GM12865 (cell line): ENCODE measurements around the gene COL4A6.

Source experiments
- DNase-seq: peaks from one replicate; pipeline ENCODE4 v3.0.0; 2010; ENCODE audit warnings: low read depth
- H3K4me3 ChIP-seq: 2 replicates; pipeline ENCODE4 v1.5.1; 2011; ENCODE audit warnings: mild to moderate bottlenecking, low read depth, low read length, control low read depth
- TF ChIP-seq, protein P1 (sequence below): IDR thresholded peaks from 2 replicates; pipeline ENCODE4 v1.5.1; 2011; ENCODE audit warnings: low read length, control low read depth, low read depth, inconsistent platforms; ENCODE audit not compliant: insufficient read depth; ENCODE audit errors: missing control alignments

COL4A6 gene

DNA sequence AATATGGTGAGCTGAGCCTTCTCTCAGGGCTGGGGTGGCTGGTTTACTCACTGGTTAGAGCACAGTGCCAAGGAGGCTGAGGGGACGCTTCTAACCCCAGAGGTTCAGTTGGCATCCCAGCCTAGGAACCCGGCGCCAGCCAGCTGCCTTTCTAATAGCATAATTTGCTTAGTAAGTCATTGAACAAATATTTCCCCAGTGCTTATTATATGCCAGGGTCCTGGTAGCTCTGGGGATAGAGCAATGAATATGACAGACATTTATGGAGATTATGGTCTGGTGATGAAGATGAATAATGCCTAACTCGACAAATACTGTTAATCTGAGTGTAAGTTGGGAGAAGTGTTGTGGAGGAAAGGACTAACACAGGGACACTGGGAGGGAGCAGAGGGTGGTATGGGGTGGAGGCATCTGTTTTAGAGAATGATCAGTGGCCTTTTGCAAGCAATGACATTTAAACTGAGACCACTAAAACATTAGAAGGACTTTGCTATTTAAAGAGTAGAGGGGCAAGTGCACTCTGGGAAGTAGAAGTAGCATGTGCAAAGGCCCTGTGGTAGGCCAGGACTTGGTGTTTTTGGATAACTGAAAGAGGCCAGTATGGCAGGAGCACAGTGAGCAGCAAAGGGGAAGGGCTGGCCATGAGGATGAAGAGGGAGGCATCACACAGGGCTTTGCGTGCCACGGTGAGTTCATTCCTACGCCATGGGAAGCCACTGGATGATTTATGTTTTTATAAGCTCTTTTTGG lies 274.7 kb downstream of the COL4A6 start:
- H3K4me3 ChIP-seq: no peak overlapping the region
- DNase-seq: no peak
- TF ChIP-seq, protein P1, sequence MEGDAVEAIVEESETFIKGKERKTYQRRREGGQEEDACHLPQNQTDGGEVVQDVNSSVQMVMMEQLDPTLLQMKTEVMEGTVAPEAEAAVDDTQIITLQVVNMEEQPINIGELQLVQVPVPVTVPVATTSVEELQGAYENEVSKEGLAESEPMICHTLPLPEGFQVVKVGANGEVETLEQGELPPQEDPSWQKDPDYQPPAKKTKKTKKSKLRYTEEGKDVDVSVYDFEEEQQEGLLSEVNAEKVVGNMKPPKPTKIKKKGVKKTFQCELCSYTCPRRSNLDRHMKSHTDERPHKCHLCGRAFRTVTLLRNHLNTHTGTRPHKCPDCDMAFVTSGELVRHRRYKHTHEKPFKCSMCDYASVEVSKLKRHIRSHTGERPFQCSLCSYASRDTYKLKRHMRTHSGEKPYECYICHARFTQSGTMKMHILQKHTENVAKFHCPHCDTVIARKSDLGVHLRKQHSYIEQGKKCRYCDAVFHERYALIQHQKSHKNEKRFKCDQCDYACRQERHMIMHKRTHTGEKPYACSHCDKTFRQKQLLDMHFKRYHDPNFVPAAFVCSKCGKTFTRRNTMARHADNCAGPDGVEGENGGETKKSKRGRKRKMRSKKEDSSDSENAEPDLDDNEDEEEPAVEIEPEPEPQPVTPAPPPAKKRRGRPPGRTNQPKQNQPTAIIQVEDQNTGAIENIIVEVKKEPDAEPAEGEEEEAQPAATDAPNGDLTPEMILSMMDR: no peak

DNA sequence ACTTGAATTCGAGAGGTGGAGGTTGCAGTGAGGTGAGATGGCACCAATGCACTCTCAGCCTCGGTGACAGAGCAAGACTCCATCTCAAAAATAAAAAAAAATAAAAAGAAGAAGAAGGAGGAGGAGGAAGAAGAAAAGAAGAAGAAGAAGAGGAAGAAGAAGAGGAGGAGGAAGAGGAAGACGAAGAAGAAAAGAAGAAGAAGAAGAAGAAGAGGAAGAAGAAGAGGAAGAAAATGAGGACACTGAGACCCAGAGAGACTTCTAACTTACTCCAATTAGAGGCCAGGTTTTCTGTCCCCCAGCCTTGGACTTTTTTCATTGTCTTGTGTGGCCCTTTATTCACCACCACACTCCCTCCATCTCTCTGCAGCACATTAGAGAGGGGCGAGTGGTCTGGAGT lies 276.0 kb downstream of the COL4A6 start:
- TF ChIP-seq, protein P1: no peak

DNA sequence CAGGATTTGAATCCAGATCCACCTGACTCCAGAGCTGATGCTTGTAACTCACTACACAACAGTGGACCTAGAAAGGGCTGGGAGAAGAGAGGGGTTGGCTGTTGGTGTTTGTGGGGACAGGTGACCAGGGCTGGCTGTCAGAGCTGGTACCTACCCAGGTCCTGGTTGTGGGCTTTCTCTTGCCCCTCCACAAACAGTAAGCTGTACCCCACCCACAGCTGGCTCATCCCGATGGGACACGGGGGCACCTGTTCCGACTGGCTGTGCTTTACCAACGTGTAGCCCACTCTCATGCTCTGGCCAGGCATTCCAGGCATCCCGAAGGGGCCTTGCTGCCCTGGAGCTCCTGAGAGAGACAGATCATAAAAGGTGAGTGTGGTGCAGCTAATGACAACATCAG lies 277.9 kb downstream of the COL4A6 start:
- DNase-seq: no peak
- no peak overlapping the region for H3K4me3 ChIP-seq
- TF ChIP-seq, protein P1: no peak

More for the DNA sequence above, 276.0 kb downstream of the COL4A6 start:
- H3K4me3 ChIP-seq: no peak overlapping the region
- no peak for DNase-seq

DNA sequence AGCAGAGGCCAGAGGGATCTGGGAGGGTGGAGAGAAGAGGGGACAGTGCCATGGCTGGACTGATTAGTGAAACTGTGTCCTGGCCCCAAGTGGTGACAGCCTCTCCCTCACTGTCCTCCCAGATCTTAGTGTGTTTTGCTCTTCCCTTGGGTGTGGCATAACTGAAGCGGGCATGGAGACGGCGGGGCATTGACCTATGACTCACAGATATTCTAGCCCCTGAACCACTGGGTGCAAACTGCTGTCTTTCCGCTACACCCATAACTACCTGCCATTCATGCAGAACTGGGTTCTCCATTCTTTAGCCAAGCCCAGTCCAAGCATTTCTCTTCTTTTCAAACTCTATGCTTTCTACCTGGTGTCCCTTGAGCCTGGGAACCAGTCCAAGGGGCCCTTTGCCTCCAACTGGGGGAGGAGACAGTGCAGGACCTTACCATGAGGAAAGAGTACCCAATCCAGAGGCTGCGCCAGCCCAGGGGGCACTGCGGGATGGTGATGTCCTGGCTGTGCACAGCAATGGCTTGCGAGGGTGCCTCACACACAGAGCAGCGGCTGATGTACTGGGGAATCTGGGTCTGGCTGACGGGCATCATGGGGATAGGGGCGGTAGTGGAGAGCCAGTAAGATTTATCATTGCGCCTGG lies 279.1 kb downstream of the COL4A6 start:
- H3K4me3 ChIP-seq: no peak overlapping the region
- no peak for DNase-seq
- TF ChIP-seq, protein P1: no peak

DNA sequence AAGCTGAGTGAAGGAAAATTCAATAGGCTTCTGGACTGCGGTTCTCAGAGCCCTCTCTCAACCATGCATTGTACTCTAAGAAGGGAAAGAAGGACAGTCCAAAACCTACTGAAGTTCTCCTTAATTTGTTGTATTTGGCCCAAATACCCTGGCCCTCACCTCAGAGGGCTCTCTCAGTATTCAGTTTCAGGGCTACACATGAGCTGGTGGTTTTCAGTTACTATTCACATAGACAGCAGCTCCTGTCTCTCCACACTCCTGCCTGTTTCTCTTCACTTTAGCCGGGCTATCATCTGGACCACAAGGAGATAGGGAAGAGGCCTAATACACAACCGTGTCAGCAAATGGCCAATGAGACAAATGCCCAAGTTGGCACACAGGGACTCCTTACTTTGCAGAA lies 280.6 kb downstream of the COL4A6 start:
- DNase-seq: no peak
- no peak overlapping the region for H3K4me3 ChIP-seq
- TF ChIP-seq, protein P1: no peak

DNA sequence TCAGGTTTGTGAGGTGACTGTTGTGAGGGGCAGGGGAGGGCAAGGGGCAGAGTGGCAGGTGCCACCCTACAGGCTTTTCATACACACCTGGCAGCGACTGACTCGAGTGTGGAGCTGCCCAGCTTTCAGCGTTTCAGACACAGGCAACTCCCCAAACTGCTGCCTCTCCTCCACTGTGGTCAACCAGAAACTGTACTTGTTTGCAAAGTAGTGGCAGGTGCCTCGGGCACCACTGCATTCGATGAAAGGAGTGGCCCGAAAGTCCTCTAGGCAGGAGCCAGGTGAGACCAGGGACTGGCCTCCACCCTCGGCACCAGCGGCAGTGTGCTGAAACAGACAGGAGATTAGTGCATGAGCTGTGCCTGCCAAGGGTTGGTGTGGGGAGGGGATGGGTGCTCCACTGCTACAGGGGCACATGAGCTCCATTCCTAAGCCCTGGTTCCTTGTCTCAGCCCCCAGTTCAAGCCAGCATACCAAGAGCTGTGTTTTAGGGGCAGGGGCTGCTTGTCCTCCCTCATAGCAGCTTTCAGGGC lies 281.2 kb downstream of the COL4A6 start:
- TF ChIP-seq, protein P1: no peak
- H3K4me3 ChIP-seq: no peak overlapping the region
- no peak for DNase-seq
